A673 (cell line): ENCODE measurements around the gene GRIK1.

Source experiments
- EZH2 ChIP-seq: fragments of 200-600 bp; sonication (generic); IDR thresholded peaks from 2 replicates; pipeline ENCODE4 v1.6.1; 2017; ENCODE audit warnings: borderline replicate concordance, low read depth, mild to moderate bottlenecking, mixed read lengths, antibody characterized with exemption, low read length; ENCODE audit not compliant: poor library complexity, severe bottlenecking
- TF ChIP-seq, protein P1 (sequence below): fragments of 300-800, 200-600 bp; sonication (generic); conservative IDR thresholded peaks from 2 replicates; pipeline ENCODE4 v1.5.1; 2017; ENCODE audit warnings: low read depth, mild to moderate bottlenecking, antibody characterized with exemption, low read length, moderate library complexity, mixed read lengths

DNA sequence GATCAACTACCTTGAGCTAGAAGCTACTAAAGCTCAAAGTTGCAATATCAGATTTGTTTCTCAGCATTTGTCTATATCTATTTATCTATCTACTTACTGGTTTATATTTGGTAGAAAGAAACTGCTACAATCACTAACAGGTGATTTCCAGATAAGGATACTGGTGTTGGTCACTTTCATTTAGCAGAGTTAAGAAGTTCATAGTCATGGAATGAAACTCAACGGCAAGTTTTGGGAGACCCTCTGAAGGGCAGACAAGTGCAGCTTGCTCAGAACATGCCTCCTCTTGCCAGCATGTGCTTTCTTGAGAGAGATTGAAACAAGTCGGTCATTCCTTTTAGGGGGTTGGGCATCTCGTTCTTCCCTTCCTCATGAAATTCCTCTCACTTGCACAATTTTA lies 296.5 kb downstream of the GRIK1 start:
- TF ChIP-seq, protein P1, sequence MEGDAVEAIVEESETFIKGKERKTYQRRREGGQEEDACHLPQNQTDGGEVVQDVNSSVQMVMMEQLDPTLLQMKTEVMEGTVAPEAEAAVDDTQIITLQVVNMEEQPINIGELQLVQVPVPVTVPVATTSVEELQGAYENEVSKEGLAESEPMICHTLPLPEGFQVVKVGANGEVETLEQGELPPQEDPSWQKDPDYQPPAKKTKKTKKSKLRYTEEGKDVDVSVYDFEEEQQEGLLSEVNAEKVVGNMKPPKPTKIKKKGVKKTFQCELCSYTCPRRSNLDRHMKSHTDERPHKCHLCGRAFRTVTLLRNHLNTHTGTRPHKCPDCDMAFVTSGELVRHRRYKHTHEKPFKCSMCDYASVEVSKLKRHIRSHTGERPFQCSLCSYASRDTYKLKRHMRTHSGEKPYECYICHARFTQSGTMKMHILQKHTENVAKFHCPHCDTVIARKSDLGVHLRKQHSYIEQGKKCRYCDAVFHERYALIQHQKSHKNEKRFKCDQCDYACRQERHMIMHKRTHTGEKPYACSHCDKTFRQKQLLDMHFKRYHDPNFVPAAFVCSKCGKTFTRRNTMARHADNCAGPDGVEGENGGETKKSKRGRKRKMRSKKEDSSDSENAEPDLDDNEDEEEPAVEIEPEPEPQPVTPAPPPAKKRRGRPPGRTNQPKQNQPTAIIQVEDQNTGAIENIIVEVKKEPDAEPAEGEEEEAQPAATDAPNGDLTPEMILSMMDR, result no peak
- no peak for TF ChIP-seq EZH2
